NCI-H1436 (cell line): ENCODE measurements around the gene ERMN.

Source experiments
- DNase-seq: peaks from one replicate; lab custom pipeline; 2025; lab: John Stamatoyannopoulos, UW

ERMN gene

DNA sequence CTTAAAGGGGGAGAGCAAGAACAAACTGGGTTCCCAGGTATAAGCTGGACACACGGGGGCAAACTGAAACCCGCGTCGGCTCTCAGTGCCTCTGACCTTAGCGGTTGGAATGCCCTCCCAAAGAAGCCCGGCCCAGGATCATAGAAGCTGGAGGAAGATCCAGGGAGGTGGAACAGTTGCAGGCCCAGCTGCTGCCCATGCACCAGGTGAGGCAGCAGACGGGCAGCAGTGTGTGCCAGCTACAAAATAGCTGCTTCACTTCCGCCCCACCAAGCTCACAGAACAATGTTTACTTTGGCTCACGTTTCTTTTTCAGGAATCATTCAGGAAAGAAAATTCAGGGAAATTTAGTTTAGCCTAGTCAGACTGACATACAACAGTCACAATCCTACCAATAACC is 3.9 kb upstream of the ERMN start:
- no peak for DNase-seq

DNA sequence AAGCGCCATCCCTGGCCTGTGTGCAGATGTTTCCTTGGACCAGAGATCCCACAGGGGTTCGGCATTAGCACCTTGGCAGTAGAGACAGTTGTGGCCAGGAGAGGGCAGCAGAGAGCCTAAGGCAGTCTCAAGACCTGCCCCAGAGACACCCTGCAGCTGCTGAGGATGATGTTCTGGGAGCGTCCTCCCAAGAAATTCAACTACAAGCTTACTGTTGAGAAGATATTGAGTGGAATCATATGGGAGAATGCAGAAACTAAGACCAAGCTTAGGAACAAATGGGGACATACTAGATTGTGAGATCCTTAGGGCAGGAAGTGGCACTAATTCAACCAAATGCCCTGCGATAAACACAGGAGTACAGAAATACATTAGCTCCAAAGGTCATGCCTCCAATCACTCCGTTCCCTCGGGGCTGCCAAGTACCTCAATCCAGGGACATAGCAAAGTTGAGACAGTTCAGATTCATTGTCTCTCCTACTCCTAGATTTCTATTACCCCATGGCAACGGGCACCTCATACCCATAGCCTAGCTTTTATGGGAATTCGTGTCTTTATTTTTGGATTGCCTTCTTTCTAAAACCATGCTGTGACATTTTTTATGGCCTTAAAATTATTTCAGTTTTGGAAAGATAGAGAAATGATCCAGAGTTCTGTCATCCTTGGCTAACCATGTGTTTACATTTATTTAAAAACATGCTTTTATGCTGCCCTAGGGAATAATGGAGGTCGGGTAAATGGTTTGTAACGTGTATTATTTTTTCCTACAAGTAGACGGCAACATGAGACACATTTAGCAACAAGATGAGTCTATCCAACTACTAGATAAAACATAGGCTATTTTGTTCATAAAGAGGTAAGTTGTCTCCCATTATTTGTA is 2.2 kb upstream of the ERMN start:
- DNase-seq = peak; percentile 73

DNA sequence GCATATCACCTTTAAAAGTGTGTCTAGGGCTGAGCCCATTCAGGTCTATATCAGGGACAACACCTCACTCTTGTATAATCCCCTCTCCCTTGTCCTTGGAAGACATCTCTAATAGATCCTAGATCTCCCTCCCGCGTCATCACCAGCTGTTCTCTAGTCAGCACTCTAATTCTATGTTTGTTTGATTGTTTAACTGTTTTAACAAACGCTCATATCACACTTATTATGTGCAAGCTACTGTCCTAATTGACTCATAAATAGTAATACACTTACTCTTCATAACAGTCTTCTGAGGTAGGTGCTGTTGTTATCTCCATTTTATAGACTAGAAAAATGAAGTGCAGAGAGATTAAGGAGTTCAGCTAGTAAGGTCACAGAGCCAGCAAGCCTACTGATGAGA is 1.6 kb upstream of the ERMN start:
- DNase-seq = no peak

DNA sequence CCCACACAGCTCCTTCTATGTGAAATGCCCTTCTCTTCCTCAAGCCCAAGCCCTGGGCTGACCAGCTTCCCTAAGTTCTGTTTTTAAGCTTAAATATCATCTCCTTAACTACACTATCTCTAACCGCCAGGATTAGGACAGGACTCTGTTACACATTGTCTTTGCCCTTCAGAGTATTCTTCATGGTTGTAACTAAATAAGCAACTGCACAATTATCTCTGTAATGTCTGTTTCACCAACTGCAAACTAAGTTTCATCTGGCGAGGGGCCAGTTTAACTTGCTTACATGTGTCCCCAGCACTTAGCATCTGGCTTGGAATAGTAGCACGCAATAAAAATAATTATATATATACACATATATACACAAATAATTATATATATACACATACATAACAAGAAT is 1.1 kb upstream of the ERMN start:
- no peak for DNase-seq

DNA sequence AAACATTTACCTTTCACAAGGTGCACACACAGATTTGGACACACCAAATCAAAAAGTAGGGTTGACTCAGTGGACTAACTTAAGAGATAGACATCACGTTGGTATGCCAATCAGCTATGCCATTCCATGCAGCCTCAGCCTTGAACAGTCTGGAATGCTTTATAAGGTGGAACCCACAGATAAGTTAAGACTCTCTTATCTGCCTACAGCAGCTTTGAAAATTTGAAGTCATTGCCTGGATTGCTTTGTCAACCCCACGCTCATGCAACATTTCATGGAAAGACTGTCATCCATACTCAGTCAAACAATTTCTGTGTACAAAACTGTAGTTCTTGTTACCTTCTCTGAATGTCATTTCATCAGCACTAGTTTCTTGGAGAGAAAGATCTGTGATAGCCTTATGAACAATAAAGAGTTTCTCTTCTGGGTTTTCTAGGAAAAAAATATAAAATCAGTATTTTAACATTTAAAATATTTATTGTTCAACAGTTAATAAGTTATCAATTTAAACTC is 1.2 kb downstream of the ERMN start:
- DNase-seq = no peak

DNA sequence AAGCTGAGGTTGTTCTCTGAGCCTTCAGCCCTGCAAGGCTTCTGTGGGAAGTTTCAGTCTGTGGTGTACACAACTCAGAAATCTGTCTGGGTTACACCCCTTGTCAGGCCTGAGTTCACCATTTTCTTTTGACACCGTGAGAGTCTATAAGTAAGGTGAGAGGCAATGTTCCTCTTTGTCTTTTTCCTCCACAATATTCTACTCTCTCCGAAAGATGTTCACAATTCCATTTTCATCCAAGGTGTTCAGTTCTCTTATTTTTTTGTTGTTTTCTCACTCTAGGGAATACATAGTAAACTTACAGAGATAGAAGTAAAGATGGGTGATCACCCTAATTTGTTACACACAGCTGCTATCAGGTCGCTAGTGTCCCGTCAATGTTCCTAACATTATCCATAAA is 3.2 kb downstream of the ERMN start:
- no peak for DNase-seq

DNA sequence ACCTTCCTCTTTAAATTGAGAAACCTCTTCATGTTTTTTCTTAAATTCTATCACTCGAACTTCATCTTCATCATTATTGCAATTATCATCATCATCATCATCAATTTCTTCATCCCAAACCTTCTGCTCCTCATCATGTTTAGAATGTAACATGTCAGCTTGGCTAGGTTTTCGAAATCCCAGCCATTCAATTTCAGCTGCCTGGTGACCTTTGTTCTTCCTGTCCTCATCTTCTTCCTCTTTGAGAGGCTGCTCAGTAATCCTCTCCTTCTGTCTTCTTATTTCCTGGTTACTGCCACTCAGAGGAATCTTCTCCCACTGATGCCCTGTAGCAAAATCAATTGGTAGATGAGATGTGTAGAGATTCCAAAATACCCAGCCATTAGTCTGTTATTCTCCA is 4.2 kb downstream of the ERMN start:
- DNase-seq = no peak

DNA sequence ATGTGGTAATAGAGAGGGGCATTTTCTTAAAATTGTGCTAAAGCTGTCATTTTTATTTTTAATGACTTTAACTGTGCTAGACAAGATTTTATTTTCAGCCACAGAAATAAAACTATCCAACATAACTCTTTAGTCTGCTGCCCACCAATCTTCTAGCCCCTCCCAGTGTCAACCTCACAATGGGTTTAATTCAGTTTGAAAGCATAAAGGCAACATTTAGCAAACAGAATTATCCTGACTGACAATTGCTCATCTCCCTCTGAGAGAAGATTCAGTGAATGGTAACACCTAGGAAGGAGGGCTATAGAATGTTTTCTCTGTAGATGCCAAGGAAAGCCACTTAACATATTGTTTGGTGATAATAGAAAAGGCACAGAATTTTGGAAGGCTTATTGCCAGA is 5.2 kb downstream of the ERMN start:
- DNase-seq = no peak

DNA sequence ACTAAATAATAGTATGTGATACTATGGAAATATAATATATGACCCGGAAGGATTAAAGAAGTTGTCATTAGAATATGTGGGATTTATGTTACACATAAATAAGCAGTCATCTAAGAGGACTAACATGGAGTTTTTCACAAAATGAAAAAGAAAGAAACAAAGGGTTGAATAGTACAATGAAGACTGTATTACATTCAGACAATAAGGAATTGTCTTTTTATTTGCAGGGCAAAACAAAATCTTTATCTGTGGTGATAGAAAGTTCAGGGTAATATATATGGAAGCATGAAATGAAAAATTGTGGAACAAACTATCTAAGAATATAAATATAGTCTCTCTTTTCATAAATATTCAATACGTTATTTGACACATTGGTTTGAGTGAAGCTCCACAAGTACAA is 5.8 kb downstream of the ERMN start:
- DNase-seq = no peak

DNA sequence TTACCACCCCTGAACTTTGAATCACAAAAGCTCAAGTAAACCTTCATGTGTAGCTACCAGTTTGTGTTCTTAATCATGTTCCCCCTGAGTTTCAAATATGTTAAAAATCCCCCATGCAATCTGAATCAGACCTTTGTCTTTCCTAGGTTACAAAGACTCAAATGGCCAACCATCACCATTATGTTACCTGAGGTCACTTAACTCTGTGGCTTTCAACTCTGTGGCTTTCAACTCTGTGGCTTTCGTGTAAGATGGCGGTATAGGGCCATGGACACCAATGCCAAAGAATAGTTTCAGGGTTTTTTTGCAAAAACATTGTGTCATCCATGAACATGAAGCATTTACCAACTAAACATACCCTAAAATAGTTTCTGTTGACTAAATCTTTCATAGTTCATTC is 6.7 kb downstream of the ERMN start:
- DNase-seq = no peak

DNA sequence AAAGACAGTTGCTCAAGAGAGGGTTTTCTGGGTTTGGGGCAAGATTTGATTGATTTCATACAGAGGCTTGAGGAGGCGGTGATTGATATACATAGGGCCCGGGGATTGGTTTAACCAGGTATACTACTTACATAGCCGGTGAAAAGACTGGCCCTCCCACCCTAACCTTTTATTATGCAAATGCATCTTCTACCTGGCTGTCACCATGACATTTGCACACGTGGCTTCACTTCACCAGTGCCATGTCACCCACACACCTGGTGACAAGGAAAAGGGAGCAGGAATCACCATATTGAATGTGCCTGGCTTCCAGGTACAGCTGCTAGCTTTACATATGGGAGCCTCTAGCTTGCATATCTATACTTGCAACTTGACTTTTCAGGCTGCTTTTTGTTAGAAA is 9.7 kb downstream of the ERMN start:
- no peak for DNase-seq

DNA sequence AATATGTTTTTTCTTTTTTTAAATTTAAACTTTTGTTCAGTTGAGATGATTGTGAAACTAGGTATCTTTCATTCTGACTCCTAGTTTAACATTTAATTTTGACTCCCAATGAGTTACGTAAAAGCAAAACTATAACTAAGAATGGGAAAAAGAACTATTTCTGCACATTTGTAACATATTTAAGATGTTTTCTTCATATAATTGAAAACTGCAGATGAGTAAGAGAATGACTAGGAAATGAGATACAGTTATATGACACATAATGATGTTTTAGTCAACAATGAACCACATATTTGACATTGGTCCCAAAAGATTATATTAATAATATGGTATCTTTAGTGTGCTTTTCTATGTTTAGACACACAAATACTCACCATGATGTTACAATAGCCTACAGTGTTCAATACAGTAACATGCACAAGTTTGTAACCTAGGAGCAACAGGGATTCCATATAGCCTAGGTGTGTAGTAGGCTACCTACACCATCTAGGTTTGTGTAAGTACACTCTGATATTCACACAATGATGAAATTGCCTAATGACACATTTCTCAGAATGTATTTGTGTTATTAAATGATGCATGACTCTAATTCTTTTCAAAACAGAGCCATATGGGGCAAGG is 12.6 kb downstream of the ERMN start:
- no peak for DNase-seq

DNA sequence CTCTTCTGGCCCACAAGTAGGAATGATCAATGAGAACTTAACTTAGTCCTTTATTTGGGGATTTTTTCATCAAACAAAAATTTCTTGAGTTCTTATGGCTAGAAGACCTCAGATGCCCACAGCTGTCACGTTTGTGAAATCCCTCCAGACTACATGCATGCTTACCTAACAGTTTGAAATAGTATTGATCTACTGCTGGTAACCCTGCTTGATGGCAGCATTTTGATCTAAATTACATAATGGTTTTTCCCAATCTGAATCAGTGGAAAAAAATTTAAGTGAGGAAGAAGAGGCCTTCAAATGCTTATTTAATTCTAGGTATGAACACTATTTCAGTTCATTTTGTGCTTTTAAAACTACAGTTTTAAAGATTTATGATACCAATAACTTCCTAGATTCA is 13.9 kb downstream of the ERMN start:
- DNase-seq = no peak

DNA sequence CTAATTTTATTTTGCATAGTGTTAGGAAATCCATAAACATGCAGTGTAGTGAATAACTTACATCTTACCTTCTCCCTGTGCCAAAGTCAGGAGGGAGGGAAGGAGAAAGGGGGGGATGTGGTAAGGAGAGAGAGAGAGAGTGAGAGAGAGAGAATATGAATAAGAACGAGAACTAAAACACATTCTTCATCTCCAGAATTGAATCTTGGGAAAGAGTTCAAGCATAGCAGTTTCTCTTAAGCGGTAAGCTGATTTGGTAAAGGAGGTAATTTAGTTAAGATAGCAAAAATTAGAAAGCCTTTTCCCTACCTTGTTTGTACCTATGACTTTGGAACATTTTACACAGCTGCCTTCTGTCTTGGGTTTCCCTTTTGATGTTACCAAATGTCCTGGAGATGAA is 15.7 kb downstream of the ERMN start:
- no peak for DNase-seq

DNA sequence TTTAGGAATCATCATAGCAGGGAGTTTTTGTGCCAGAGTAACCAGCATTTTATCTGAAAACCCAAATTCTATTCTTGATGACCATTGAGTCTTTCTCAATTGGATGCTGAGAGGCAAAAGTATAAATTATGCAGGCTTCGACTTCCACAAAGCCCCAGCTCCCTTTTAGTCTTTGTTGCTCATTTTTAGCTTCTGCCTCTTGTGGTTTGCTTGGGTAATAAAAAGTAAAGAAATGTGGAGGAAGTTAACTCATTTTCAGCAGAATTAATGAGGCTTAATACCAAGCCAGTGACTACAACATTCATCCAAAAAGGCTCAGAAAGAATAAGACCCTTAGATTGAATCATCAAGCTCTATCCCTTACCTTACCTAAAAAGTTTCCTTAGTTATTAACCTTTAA is 18.6 kb downstream of the ERMN start:
- DNase-seq = no peak

DNA sequence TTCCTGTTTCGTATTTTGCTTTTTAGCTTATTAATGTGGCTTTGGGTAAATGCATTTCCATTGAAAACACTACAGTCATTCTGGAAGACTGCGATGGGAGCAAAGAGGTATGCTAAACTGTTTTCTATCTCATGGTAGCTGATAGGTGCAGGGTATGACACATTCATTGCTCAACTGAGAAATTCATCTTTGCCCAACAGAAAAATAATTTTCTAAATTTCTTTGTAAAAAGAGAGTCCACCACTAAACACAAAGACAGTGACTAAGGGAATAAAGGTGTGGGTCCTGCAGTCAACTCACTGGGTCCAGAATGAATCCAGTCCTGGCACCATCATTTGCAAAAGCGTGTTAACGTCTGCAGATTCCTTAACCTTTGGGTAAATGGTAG is 19.9 kb downstream of the ERMN start:
- no peak for DNase-seq

DNA sequence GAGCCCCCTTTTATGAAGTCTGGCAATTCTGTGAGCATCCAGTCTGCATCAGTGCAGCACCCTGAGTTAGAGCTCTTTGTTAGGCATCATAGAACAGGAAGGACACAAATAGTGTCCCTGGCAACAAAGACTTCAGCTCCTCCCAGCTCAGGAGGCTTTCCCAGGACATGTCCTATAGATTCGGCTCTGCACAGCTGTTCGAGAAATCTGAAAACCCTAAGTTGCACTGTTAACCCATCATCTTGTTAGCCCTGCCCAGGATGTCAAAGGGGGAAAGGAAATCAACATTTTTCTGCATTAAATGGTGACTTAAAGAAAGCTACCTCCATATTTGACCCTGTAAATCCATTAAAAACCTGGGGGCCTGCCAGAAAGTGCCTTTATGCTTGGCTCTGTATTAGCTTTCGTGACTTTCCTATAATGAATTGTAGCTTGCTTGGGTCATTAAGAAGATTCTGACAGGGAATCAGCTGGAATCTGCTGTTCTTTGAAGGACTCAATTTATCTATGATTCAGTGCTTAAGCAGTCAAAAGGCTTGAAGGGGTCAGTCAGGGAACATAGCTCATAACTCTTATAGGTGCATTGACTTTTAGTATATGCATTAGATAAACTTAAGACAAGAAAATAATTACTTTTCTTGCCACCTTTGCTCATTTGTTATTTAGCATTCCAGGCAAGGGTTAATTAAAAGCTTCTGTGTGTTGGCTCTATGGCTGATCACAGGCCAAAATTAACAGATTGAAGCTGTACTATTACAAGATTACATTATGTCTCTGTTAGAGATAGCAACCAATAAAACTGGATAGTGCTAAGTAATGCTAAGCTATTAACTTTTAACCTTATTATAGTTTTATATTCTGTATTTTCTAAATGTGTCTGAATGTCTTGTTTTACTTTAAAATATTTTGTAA is 20.6 kb downstream of the ERMN start:
- no peak for DNase-seq

DNA sequence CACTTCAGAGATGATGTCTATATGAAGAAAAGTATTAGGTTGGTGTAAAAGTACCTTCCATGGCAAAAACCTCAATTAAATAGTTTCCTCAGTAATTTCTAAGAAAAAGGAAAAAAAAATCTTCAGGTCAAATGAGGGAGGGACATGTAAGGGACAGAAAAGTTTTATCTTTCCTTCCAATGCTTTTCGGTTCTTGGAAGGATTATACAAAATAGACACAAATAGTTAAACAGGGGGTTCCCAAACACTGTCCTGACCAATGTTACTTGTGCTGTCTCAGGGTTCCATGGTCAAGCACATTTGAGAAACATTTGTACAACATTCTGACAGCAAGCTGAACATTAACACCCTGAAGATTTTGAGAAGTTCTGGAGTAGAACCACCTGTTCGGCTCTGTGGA is 22.0 kb downstream of the ERMN start:
- DNase-seq = no peak

DNA sequence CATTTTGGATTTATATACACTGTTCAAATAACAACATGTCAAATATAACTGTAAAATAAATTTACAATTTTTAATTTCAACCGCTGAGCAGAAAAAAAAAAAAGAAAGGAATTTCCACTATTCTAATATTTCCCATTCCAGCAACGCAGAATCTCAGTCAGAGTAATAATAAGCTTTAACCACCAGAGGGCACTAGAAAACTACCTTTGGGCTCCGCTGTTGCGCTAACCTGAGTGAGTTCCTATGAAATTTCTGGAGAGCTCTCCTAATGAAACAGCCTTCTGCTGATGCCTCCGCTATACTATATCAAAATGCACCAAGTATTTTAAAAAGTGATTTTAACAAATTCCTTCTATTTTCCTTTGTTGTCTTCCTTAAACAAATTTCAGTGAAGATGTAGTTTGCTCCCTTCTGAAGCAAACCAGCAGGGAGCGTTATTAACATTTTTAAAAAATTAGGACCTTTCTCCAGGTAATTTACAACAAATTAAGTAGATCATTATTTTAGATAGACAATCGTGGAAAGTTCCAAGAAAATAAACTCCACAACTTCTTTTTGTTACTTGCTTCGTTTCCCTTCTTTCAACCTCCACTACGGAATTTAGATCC is 23.0 kb downstream of the ERMN start:
- peak; percentile 54 for DNase-seq

DNA sequence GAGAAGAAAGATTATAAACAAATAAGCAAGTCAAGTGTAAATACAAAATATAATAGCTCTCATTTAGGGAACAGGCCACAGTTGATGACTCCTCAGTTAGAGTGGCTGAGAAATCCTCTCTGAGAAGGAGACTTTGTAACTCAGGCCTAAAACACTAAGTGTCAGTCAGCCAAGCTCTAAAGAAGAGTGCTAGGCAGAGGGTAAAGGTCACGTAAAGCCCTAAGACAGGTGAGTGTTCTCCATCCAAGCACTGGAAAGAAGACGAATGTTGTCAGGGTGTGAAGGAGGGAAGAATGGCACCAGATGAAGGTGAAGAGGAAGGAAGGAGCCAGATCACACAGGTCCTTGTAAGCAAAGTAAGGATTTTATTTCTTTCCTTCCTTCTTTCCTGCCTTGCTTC is 24.3 kb downstream of the ERMN start:
- DNase-seq = no peak

DNA sequence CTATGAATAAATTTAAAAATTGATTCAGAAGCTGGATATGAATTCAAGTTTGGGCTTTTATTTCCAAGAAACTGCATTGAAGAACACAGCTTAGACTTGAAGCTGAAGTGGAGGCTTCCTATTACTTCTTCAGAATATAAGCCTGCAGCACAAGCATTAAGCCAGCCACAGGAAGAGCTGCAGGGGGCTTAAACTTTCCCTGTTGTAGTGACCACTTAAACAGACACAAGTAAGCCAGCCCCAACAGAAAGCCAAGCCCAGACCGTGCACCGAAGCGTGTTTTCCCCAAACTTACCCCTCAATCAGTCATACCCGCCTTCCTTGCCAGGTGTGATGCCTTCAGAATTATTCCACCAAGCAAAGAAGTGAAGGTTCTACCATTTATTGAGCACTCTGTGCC is 28.7 kb downstream of the ERMN start:
- no peak for DNase-seq

DNA sequence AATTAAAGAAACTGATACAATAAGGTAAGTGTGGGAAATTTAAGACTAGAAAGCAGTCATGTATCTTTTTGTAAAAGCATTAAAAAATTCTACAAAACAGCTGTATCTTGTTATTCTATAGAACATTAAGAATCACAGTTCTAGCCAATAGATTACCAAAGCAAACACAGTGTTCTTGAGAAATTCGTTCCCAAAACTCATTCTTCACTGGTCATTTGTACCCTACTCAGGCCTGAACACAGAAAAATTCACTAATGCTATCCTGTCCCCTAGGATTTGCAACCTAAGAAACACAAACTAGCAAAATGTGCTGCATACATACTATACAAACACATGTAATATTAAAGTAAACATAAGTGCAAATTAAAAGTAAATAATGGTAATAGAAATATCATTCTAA is 29.1 kb downstream of the ERMN start:
- DNase-seq = no peak
